ENCODE measurements around the gene HIP1R. TPM values are rescaled to one million over a fixed set of nuclear protein-coding genes. Genes with fewer than 3 reads are reported as not detected.

The HIP1R gene
- total and polyA plus RNA-seq, 2 of the 4 experiments (the other 2 are of a cell fraction) = 13.8 to 18.5 TPM

DNA sequence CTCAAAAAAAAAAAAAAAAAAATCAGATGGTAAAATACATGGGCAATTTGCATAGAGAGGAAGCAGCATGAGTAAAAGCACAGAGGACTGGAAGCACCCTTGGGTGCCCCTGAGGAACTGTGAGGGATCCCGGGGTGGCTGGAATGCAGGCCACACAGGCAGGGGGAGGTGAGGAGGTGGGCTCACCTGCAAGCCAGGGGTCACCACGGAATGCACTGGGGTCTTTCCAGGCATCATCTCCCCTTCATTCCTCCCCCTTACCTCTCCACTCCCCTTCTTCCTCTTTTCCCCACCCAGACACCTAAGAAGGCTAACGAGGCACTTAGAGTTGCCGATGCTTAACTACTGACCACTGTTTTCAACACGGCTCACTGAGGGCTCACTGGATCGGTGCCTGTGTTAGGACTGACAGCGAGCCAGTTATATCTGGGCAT is 14.4 kb upstream of the HIP1R start:
- H3K4ac ChIP-seq (ENCODE audit: low read depth, low read length) = no peak overlapping the region
- ChIA-PET CTCF (no interaction called here), POLR2A (ENCODE audit: unreplicated experiment) (no interaction called here)
- H2AK5ac ChIP-seq (ENCODE audit: low read depth, low read length) = no peak overlapping the region
- intact Hi-C loops (cut with micrococcal nuclease) = no loop called here
- H3K36me3 ChIP-seq (ENCODE audit: control insufficient read depth, insufficient read depth, low read length) = no peaks in the 10 kb centered on the region
- H3K4me2 ChIP-seq (ENCODE audit: low read depth, low read length) = no peak overlapping the region
- H3K14ac ChIP-seq (replicated peaks; ENCODE audit: low read depth, low read length) = no peak overlapping the region
- TF ChIP-seq MAFK (IDR thresholded peaks at IDR 0.05; ENCODE audit: low read depth, low read length) (no peak), MXI1 (IDR thresholded peaks at IDR 0.05; ENCODE audit: borderline replicate concordance, low read depth, low read length) (no peak), MAZ (IDR thresholded peaks at IDR 0.05; ENCODE audit: borderline replicate concordance, low read depth, low read length) (no peak), RFX5 (IDR thresholded peaks at IDR 0.05; ENCODE audit: low read depth, low read length) (no peak), BHLHE40 (IDR thresholded peaks at IDR 0.05; ENCODE audit: low read depth, low read length) (no peak), CHD1 (IDR thresholded peaks at IDR 0.05; ENCODE audit: low read depth, low read length) (no peak), CEBPB (IDR thresholded peaks at IDR 0.05; ENCODE audit: low read depth, low read length) (no peak), SMC3 (IDR thresholded peaks at IDR 0.05; ENCODE audit: low read depth, low read length) (no peak), RAD21 (IDR thresholded peaks at IDR 0.05; ENCODE audit: low read length) (no peak)
- TF ChIP-seq, protein P1, sequence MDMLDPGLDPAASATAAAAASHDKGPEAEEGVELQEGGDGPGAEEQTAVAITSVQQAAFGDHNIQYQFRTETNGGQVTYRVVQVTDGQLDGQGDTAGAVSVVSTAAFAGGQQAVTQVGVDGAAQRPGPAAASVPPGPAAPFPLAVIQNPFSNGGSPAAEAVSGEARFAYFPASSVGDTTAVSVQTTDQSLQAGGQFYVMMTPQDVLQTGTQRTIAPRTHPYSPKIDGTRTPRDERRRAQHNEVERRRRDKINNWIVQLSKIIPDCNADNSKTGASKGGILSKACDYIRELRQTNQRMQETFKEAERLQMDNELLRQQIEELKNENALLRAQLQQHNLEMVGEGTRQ (IDR thresholded peaks at IDR 0.05; ENCODE audit: low read depth, low read length) = no peak
- TF ChIP-seq, protein P2, sequence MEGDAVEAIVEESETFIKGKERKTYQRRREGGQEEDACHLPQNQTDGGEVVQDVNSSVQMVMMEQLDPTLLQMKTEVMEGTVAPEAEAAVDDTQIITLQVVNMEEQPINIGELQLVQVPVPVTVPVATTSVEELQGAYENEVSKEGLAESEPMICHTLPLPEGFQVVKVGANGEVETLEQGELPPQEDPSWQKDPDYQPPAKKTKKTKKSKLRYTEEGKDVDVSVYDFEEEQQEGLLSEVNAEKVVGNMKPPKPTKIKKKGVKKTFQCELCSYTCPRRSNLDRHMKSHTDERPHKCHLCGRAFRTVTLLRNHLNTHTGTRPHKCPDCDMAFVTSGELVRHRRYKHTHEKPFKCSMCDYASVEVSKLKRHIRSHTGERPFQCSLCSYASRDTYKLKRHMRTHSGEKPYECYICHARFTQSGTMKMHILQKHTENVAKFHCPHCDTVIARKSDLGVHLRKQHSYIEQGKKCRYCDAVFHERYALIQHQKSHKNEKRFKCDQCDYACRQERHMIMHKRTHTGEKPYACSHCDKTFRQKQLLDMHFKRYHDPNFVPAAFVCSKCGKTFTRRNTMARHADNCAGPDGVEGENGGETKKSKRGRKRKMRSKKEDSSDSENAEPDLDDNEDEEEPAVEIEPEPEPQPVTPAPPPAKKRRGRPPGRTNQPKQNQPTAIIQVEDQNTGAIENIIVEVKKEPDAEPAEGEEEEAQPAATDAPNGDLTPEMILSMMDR (conservative IDR thresholded peaks at IDR 0.05; ENCODE audit: low read depth, low read length) = no peak
- no peak overlapping the region for H3K27ac ChIP-seq (ENCODE audit: insufficient read depth, low read length)
- no peak overlapping the region for H4K8ac ChIP-seq (ENCODE audit: low read depth in 2 of 2, low read length in 2 of 2)
- H3K56ac ChIP-seq (ENCODE audit: extremely low read depth, insufficient read depth, low read length) = no peak overlapping the region
- no peak overlapping the region for H2BK20ac ChIP-seq (ENCODE audit: low read depth, low read length)
- H2AFZ ChIP-seq (replicated peaks; ENCODE audit: low read length, poor library complexity) = no peak overlapping the region
- 0 out of 2 replicates have a peak, but pooled peaks cover 4% of the 10 kb centered on the region for H3K9me1 ChIP-seq (ENCODE audit: insufficient read depth, low read length)
- peaks cover 1% of the 10 kb centered on the region; the same call in 1 of the 2 replicates for H3K27me3 ChIP-seq (ENCODE audit: control insufficient read depth, insufficient read depth, low read length)
- DNase-seq (no peak), ATAC-seq (ENCODE audit: low read depth) (no peak)
- no peak overlapping the region for H2AK9ac ChIP-seq (replicated peaks; ENCODE audit: low read depth, low read length, poor library complexity)
- H4K5ac ChIP-seq (ENCODE audit: low read depth, low read length) = no peak overlapping the region
- H2BK15ac ChIP-seq (ENCODE audit: low read depth, low read length) = no peak overlapping the region
- H4K91ac ChIP-seq (ENCODE audit: insufficient read depth, low read depth, low read length) = no peak overlapping the region
- H3K23ac ChIP-seq (ENCODE audit: low read depth, low read length) = no peak overlapping the region; the same call in 1 of the 2 replicates
- dilution Hi-C loops (cut with HindIII; ENCODE audit: low sequenced_read_pairs, unreplicated experiment) = no loop called here
- in situ Hi-C loops (cut with MboI; ENCODE audit: low sequenced_read_pairs) = no loop called here
- H3K4me1 ChIP-seq (ENCODE audit: control insufficient read depth, insufficient read depth, low read length) = no peaks in the 10 kb centered on the region
- no TSS peak for BruUV-seq (replicated peaks)
- no peak overlapping the region for H2BK120ac ChIP-seq (ENCODE audit: low read depth, low read length)
- 62% methylated on average over 5 of the region's 7 CpGs; no CpG with 5 or more reads in 1 of the 2 experiments for WGBS, 2 experiments (ENCODE audit: extremely low coverage in 2 of 2, insufficient read length in 1 of 2)
- no peaks in the 10 kb centered on the region for H3K79me1 ChIP-seq (ENCODE audit: low read depth in 1 of 2, low read length in 2 of 2)
- H2BK5ac ChIP-seq (ENCODE audit: low read depth, low read length, poor library complexity, severe bottlenecking) = no peak overlapping the region
- H3K9me3 ChIP-seq (ENCODE audit: control insufficient read depth, insufficient read depth, low read length) = no peaks in the 10 kb centered on the region
- no peak overlapping the region for H3K18ac ChIP-seq (ENCODE audit: low read depth, low read length)
- no peak overlapping the region for H3K4me3 ChIP-seq (ENCODE audit: insufficient read depth, low read depth, low read length)
- H4K20me1 ChIP-seq (ENCODE audit: insufficient read depth, low read length) = no peaks in the 10 kb centered on the region
- H3K9ac ChIP-seq (ENCODE audit: low read depth, low read length) = no peak overlapping the region

Data from IMR-90 (cell line).